ENCODE results near the gene AJM1. TPM values are rescaled to one million over a fixed set of nuclear protein-coding genes. Genes with fewer than 3 reads are reported as not detected.

AJM1 gene
- total RNA-seq, result 0.66 and 0.72 TPM in 2 replicates

GRCh38 chr9:136842380-136842948, at the start of gene AJM1:
AJM1 (plus strand) TSS chr9:136842478; CDS start chr9:136844415, 1,937 bp downstream.

GRCh38 chr9:136796238-136796774, 46.0 kb upstream of the AJM1 start, which contains the start of gene CCDC183:
CCDC183 (plus strand) TSS chr9:136796338; CDS start chr9:136796398, 60 bp downstream.

GRCh38 chr9:136807281-136808074, 34.8 kb upstream of the AJM1 start, which contains the start of gene RABL6:
RABL6 (plus strand) TSS chr9:136807948; CDS start chr9:136808197, 249 bp downstream.

GRCh38 chr9:136849038-136849959, 7.0 kb downstream of the AJM1 start, which contains the start of gene PHPT1:
PHPT1 (plus strand) TSS chr9:136849409; CDS start chr9:136849431, 22 bp downstream.

GRCh38 chr9:136851941-136852663, 9.8 kb downstream of the AJM1 start, which contains the start of gene MAMDC4:
MAMDC4 (plus strand) TSS chr9:136852346; CDS start chr9:136852417, 71 bp downstream.

GRCh38 chr9:136885950-136886578, 43.8 kb downstream of the AJM1 start, which contains the start of gene TRAF2:
TRAF2 (plus strand) TSS chr9:136886516; CDS start chr9:136898741, 12,225 bp downstream.

Small RNA genes within 50 kb of the gene (small RNA-seq; reads per million reads assigned to genes)
- gene AL355987.2, result not detected
- gene MIR4292, result not detected
- gene MIR4479, result 0.28 reads per million

Other genes with a start within 250 kb of the AJM1 start
- 400 and 489 TPM in 2 replicates for gene EGFL7, start 179.6 kb upstream of the AJM1 start, total RNA-seq
- 29.1 and 43.1 TPM in 2 replicates for gene AGPAT2, start 155.0 kb upstream of the AJM1 start, total RNA-seq
- 121 and 158 TPM in 2 replicates for gene DIPK1B, start 129.9 kb upstream of the AJM1 start, total RNA-seq
- not detected in 2 replicates for gene LCN10, start 99.5 kb upstream of the AJM1 start, total RNA-seq
- not detected in 2 replicates for gene LCN6, start 94.0 kb upstream of the AJM1 start, total RNA-seq
- not detected in 2 replicates for gene LCN8, start 84.2 kb upstream of the AJM1 start, total RNA-seq
- not detected in 2 replicates for gene LCN15, start 78.0 kb upstream of the AJM1 start, total RNA-seq
- 42.9 and 43.6 TPM in 2 replicates for gene TMEM141, start 51.1 kb upstream of the AJM1 start, total RNA-seq
- gene CCDC183, start 46.1 kb upstream of the AJM1 start, total RNA-seq, result 0.13 TPM in 1 of 2 replicates, not detected in the other
- gene RABL6, start 34.5 kb upstream of the AJM1 start, total RNA-seq, result 68.1 and 77.0 TPM in 2 replicates
- gene PHPT1, start 6.9 kb downstream of the AJM1 start, total RNA-seq, result 51.4 and 81.0 TPM in 2 replicates
- 1.9 and 2.0 TPM in 2 replicates for gene MAMDC4, start 9.9 kb downstream of the AJM1 start, total RNA-seq
- 173 and 174 TPM in 2 replicates for gene EDF1, start 23.8 kb downstream of the AJM1 start, total RNA-seq
- 11.0 and 14.3 TPM in 2 replicates for gene TRAF2, start 44.0 kb downstream of the AJM1 start, total RNA-seq
- gene FBXW5, start 102.3 kb downstream of the AJM1 start, total RNA-seq, result 95.3 and 115 TPM in 2 replicates
- gene C8G, start 102.8 kb downstream of the AJM1 start, total RNA-seq, result not detected in 2 replicates
- gene LCN12, start 109.8 kb downstream of the AJM1 start, total RNA-seq, result not detected in 2 replicates
- gene PTGDS, start 135.0 kb downstream of the AJM1 start, total RNA-seq, result not detected in 2 replicates
- gene LCNL1, start 140.5 kb downstream of the AJM1 start, total RNA-seq, result not detected in 2 replicates
- gene PAXX, start 149.9 kb downstream of the AJM1 start, total RNA-seq, result 16.6 and 17.4 TPM in 2 replicates
- 0.14 and 0.27 TPM in 2 replicates for gene CLIC3, start 154.1 kb downstream of the AJM1 start, total RNA-seq
- gene ABCA2, start 185.8 kb downstream of the AJM1 start, total RNA-seq, result 11.0 and 12.3 TPM in 2 replicates
- not detected in 2 replicates for gene FUT7, start 189.6 kb downstream of the AJM1 start, total RNA-seq
- 39.0 and 47.4 TPM in 2 replicates for gene NPDC1, start 203.7 kb downstream of the AJM1 start, total RNA-seq
- gene ENTPD2, start 211.6 kb downstream of the AJM1 start, total RNA-seq, result not detected in 2 replicates
- 19.7 and 36.7 TPM in 2 replicates for gene SAPCD2, start 228.1 kb downstream of the AJM1 start, total RNA-seq
- 16.2 and 20.7 TPM in 2 replicates for gene UAP1L1, start 235.0 kb downstream of the AJM1 start, total RNA-seq
- 45.7 and 53.3 TPM in 2 replicates for gene MAN1B1, start 244.5 kb downstream of the AJM1 start, total RNA-seq